Measurements from ENCODE around the gene HS6ST1. TPM values are rescaled to one million over a fixed set of nuclear protein-coding genes. Genes with fewer than 3 reads are reported as not detected.

The HS6ST1 gene
- total and polyA plus RNA-seq, 2 donors (not counting 3 experiments of a cell fraction or from before 2014, with no cell fraction given) = 12.8 to 19.4 TPM

DNA sequence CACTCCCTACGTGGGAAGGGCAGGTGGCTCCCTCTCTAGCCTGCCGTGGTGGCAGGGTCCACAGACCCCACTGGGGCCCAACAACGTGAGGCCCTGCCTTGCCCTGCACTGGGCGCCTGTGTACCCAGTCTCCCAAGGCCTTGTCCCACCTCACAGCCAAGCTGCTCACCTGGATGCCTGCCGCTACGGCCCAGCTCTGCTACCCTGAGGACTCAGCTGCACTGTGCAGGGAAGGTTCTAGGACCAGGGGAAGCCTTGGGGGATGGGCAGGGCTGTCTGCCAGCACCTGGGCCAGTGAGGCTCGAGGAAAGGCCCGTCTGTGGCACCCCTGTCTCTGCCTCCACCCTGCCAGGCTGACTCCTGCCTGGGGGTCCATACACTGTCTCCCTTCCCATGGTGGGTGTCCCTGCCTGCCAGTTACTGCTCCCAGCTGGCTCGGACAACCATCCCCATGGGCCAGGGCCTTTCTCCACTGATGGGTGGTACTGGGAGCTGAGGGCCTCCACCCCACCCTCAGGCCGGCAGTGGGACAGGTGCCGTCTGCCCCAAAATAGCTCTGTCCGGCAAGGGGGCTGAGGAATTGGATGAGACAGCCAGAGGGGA, 33.2 kb downstream of the HS6ST1 start:
- Histone ChIP-seq H3K36me3 (ENCODE audit: control insufficient read depth in 2 of 2, extremely low read depth in 1 of 2, insufficient read depth in 2 of 2, low read length in 2 of 2) (no peaks in the 10 kb centered on the region), H3K9ac (replicated peaks; ENCODE audit: extremely low read depth, insufficient read depth, low read length) (no peak overlapping the region), H3K9me1 (replicated peaks; ENCODE audit: control insufficient read depth, extremely low read depth, insufficient read depth, low read length) (no peaks in the 10 kb centered on the region), H4K20me1 (replicated peaks; ENCODE audit: control insufficient read depth, extremely low read depth, insufficient read depth, low read length) (no peaks in the 10 kb centered on the region), H3K4me1 (ENCODE audit: control insufficient read depth, extremely low read depth, insufficient read depth, low read length) (no peaks in the 10 kb centered on the region), H3K27ac (ENCODE audit: insufficient read depth, low read depth, low read length) (no peak overlapping the region), H2AFZ (ENCODE audit: low read depth, low read length) (no peak overlapping the region), H3K4me2 (ENCODE audit: insufficient read depth, low read length) (no peak overlapping the region), H3K4me3 (replicated peaks in 1 of 3; ENCODE audit: insufficient read depth in 1 of 3, low read depth in 1 of 3, low read length in 3 of 3) (no peak overlapping the region), H3K79me2 (ENCODE audit: control insufficient read depth, insufficient read depth, low read length) (no peaks in the 10 kb centered on the region), H3K9me3 (replicated peaks; ENCODE audit: control insufficient read depth, insufficient read depth, low read length) (no peaks in the 10 kb centered on the region), H3K27me3 (ENCODE audit: control insufficient read depth in 2 of 2, insufficient read depth in 2 of 2, low read length in 2 of 2) (no peaks in the 10 kb centered on the region)
- intact Hi-C loops (cut with micrococcal nuclease) = no loop called here
- FAIRE-seq (no peak), DNase-seq (ENCODE audit: low read depth, low spot score) (no peak)
- ChIA-PET POLR2A (no interaction called here), CTCF (no interaction called here)
- no TSS peak for BruUV-seq (replicated peaks)
- dilution Hi-C loops (cut with MboI; ENCODE audit: extremely low pct_ligation_motif_present, low sequenced_read_pairs) = no loop called here
- TF ChIP-seq JUN (IDR thresholded peaks at IDR 0.05; ENCODE audit: borderline replicate concordance, insufficient read depth, insufficient read length, low read depth) = no peak
- no peak for TF ChIP-seq POLR2AphosphoS5 (IDR thresholded peaks at IDR 0.05; ENCODE audit: insufficient read depth, low read depth, low read length)
- TF ChIP-seq EZH2 (IDR thresholded peaks at IDR 0.05; ENCODE audit: borderline replicate concordance, low read depth, low read length, severe bottlenecking) = no peak
- no peak for TF ChIP-seq MYC (IDR thresholded peaks at IDR 0.05; ENCODE audit: low read depth, low read length)
- TF ChIP-seq GATA2 (IDR thresholded peaks at IDR 0.05; ENCODE audit: insufficient read depth, insufficient read length, low read depth, low read length) = no peak
- TF ChIP-seq CTCF (IDR thresholded peaks at IDR 0.05; ENCODE audit: extremely low read depth in 1 of 2, insufficient read depth in 1 of 2, low read depth in 1 of 2, low read length in 2 of 2) = no peak
- no peak for TF ChIP-seq FOS (IDR thresholded peaks at IDR 0.05; ENCODE audit: borderline replicate concordance, insufficient read depth, low read length)
- no peak for TF ChIP-seq POLR2A (IDR thresholded peaks at IDR 0.05; ENCODE audit: low read depth, low read length)
- TF ChIP-seq, protein P1, sequence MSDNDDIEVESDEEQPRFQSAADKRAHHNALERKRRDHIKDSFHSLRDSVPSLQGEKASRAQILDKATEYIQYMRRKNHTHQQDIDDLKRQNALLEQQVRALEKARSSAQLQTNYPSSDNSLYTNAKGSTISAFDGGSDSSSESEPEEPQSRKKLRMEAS (IDR thresholded peaks at IDR 0.05; ENCODE audit: insufficient read depth, insufficient read length) = no peak
